Measurements from ENCODE around the gene MUSTN1.

The MUSTN1 gene

DNA sequence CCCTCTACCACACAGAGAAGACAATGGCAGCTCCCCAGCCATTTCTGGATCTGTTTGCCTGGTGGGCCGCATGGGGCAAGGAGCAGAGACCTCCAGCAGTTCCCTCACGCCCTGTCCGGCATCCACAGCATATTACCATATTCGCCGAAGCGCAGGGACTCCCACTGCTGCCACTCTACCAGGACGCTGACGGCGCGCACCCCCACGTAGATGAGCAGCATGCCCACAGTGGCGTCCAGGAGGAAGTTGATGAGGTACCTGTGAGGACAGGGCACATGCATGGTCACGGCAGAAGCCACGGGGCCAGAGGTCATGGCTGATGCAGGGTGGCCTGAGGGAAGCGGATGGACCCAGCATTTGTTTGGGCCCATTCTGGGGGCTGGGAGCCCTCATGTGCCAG lies 14.8 kb upstream of the MUSTN1 start:
- no peak for DNase-seq

DNA sequence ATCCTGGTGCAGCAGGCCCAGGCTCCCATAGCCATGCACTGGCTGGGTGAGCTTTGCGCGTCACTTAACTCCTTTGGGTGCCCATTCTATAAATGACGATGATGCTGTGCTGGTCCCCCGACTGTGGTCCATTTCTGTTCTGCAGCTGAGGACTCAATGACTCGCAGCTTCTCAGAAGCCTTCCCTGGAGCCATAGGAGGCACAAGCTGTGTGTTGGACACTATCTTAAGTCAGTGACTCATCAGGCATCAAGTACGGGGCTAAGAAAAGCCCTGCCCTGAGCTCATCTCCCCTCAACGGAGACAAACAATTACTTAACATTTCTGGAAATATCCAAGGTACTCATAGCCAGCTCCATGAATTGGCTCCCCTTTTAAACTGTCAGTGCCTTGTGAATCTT lies 13.8 kb upstream of the MUSTN1 start:
- DNase-seq = no peak

DNA sequence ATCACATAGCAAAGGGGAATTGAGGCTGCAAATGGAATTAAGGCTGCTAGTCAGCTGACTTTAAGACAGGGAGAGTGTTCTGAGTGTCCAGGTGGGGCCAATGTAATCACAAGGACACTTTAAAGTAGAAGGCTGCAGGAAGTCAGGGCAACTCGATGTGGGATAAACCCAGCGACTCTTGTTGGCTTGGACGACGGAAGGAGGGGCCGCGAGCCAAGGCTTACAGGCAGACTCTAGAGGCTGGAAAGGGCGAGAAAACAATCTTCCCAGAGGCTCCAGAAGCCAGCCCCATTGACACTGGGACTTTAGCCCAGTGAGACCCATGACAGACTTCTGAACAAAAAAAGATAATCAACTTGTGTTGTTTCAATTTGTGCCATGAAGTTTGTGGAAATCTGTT lies 12.9 kb upstream of the MUSTN1 start:
- no peak for DNase-seq

DNA sequence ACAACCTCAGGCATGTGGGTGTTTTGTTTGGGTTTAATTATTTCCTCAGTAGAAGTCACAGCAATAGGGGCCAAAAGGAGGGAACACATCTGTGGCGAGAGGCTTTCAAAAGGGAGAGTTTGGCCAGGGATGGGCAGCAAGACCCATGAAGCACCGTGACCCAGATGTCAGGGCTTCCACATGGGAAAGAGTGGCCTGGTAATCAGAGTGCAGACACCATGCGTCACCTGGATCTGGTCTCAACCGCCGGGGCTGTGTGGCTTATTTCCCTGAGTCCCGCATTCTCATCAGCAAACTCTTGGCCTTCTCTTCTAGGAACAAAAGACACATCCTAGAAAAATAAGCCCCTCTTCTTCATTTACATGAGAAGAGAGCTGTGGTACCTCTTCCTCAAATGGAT lies 12.4 kb upstream of the MUSTN1 start:
- no peak for DNase-seq

DNA sequence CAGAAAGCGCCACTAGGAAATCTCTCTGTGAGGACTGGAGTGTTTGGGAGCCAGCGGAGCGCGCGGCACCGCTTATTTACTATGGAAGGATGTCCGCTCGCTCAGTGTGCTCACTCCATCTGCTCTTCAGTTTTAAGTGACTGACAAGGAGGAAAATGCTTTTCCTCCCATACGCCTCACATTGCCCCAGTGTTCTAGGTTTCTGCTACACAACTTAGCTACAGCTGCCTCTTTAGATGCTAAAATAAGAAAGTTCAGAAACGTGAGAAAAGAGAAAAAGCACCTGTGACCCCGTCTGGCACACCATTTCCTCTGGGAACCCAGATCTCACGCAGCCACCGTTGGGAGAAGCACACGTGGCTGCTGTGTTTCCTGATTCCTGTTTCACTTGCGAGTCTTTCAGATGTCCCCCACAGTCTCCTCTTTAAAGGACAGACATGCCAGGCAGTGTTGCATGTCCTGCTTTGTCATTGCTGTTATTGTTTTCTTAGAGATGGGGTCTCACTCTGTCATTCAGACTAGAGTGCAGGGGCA lies 11.7 kb upstream of the MUSTN1 start:
- DNase-seq = no peak

DNA sequence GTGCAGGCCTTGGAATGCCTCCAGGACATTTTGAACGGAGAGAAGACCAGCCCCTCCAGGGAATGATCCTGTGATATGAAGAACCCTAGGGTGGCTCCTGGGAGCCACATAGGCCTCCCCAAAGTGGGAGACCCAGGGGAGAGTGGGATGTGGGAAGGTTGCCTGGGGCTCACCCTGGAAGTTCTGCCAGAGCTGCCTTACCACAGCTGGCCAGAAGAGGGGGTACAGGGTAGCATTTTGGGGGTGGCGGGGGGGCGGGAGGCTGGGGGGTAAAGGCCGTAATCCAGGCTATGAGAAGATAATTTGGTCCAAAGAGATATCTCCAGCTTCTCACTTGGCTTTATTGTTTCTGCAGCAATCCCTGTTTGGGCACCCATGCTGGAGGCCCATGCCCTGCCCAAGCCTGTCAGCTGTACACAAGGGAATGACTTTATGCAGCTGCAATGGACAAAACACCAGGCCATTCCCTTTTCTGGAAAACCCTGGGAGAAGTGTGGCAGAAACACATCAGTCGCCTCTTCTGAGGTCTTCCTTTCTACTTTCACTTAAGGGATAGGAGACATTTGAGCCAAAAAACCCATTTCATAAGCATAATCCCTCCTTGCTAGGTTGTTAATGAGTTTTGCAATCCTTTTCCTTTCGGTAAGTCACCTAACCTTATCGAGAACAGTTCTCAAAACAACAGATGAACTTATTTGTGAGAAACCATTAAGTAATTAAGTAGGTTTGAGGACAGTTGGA lies 11.0 kb upstream of the MUSTN1 start:
- DNase-seq = peak; percentile 56

DNA sequence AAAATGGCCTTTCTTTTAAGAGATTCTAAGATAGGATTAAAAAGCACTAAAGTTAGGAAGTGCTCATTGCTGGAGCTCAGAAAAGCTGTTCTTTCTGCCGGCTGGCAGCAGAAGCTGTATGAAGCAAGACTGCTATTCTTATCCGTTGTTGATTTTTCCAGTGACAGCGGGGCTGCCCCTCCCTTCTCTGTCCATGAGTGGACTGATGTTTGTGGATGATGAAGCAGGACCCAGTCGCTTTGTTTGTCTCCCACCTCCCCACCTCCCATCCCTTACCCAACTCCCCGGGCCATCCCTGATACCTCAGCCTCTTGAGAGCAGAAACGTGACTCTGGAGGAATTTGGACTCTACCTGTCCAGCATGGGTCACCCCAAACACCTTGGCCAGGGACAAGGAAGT lies 10.3 kb upstream of the MUSTN1 start:
- DNase-seq = no peak

DNA sequence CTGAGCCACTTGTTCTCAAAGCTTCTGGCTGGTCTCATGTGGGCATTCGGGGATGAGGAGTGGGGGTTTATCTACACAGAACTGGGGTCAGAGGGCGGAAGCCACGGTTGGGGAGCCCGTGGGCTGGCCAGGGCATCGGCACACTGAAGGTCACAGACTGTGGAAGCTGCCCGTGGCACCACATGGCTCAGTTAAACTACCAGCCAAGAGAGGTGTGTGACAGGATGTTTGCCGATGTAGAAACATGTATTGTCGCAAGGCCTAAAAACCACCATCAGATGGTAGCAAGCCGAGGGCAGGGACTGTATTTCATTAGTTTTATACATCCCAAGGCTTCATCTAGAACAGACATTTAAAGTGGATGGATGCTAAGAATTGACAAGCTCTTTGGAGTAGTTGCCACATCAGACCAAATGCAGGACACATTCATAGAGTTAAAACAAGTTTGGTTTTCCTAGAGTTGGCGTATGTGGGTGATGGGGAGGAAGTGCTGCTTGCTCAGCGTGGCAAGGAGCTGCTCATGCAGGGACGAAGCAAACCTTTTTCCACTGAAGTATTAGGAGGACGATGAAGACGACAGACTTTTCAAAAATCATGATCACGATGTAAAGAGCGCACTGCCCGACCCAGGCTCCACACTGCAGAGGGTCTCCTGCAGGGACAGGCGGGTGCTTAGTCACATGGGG lies 9.6 kb upstream of the MUSTN1 start:
- DNase-seq = no peak

DNA sequence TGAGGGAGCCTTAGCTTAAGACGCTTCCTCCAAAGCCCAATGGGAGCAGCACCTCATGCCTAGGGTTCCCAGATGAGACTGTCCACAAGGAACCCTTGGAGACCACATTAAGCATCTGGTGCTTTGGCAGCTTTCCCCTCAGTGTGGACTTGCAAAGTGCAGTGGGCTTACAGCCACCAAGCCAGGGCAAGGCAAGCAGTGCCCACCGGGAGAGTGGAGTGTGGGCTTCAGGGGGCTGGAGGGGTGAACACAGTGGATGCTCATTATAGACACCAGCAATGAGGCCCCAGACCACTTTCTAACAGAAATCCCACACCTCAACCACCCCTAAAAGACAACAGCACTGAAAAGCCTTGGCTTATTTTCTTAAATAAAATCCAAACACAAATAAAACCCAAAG lies 9.1 kb upstream of the MUSTN1 start:
- DNase-seq = no peak

DNA sequence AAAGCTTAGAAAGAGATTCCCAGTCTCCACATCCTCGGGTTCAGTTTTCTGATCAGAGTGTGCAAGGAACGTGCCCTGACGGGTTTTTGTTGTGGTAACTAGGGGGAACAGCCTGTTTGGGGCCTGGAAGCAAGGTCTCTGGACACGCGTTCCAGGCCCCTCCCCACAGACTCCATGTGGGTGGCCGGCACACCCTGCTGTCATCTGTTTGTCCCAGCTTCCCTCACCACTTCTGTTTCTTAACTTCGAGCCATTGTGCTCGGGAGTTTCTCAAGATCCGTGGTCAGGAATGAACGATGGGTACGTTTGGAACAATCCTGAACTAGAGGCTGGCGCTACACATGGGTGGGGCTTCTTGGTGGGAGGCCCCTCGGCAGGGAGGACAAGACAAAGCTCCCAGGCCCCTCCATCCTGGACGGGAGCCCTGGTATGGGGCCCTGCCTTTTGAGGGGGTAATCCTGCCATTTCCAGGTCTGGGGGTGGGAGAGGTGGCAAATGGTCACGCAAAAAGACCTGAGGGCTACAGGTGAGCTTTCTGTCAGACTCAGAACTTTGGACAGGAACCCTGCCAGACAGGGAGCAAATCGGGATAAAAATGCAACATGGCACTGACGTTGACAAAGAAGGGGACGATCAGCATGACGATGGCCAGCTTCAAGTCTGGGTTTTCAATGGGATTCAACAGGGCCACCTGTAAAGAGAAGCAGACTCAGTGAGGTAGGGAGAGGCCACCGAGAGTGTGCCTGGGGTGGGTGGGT lies 8.5 kb upstream of the MUSTN1 start:
- no peak for DNase-seq

DNA sequence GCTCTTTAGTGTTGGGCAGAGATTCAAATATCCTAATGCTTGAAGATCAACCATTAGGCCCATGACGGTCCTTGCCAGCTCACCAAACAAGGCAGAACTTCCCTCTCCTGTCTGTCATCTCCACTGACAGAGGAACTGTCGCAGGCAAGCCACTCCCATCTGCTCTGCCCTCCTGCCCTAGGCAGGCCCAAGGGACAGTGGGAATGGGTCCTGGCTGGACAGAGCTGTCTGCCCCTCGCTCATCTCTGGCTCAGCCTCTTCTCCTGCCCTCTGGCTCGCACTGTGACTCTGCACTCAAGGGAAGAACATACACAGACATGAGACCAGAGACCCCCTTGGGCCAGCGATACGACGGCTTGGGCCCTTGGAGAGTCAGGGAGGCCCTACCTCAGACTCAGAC lies 7.6 kb upstream of the MUSTN1 start:
- no peak for DNase-seq

DNA sequence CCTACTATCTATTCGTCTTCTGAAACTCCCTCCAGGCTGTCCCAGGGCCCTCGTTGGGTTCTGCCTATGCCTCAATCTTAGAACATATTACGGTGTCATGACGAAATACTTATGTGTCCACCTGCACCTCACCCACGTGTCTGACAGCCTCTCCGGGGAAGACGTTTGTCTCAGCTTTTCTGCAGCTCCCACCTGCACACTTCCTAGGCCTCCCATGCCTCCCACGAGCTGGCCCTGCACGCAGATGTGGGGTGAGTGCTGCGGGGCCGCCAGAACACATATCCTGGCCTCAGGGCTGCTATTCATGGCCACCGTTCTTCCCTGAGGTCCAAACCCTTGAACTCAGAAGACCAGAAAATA lies 7.1 kb upstream of the MUSTN1 start:
- no peak for DNase-seq

DNA sequence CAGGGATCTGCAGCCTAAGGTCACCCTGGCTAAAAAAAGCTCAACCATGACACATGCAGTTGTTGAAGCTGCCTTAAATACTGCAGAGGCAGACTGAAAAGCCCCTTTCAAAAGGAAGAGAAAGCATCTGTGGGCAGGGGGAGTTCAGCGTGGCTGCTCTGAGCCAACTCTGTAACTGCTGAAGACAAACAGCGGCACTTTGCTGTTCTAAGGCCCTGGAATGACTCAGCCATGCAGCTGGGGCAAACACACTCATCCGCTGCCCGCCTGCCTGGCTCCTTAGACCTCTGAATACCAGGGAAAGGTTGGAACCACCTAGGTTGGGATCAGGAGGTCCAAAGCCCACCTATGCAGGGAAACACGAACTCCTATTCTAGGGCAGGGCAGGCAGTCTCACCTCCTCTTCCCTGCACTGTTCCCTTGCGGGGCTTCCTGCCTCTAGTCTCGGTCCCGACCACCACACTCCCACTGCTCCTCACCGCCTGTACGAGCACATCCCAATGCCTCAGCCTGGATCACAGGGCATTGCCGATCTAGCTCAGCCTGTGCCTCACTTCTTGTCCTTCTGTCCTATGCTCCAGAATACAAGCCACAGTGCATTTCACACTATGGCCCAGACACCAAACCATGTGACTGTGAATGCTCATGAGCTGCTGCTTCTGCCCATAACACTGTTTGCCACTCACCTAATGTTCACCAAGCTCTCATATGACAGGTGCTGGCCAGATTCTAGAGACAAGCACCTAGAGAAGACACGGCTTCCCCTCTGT lies 6.6 kb upstream of the MUSTN1 start:
- no peak for DNase-seq

DNA sequence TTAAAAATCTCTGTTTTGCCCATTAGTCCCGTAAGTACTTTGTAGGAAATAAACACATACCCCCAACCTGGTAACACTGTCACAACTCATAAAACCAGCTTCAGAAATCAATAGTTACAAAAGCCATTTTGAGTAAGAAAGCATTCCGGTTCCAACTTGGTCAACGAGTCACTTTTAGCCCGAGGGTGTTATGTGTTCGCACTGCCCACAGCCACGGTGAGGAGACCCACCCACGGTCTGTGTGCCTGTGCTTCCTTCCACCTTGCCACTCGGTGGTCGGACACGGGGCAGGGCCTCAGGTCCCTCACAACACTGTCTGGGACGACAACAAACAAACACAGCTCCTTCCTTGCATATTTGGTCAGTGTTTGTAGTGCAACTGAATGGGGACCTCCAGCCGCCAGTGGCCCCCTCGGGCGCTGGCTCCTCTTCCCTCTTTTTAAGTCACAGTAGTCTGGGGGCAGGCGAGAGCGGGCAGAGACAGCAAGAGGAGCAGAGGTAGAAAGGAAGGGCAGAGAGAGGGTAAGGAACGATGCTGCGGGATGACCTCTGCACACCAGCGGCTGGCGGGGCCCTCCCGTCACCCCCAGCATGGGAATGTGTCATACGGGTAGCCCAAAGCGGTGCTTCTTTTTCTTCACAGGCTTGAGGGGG lies 5.2 kb upstream of the MUSTN1 start:
- no peak for DNase-seq

DNA sequence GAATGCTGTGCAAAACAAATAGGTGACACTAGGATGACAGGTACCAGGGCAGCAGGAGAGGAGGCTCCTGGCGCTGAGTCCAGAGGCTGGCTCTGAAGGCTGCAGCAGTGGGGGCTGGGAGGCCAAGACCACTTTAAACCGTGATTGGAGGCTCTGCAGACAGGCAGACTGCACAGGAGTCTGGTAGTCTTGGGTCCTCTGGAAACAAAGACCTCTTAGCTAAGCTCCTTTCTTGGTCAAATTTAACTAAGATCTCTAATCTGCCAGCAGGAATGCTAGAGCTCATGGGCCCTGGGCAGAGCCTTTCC lies 4.4 kb upstream of the MUSTN1 start:
- no peak for DNase-seq

DNA sequence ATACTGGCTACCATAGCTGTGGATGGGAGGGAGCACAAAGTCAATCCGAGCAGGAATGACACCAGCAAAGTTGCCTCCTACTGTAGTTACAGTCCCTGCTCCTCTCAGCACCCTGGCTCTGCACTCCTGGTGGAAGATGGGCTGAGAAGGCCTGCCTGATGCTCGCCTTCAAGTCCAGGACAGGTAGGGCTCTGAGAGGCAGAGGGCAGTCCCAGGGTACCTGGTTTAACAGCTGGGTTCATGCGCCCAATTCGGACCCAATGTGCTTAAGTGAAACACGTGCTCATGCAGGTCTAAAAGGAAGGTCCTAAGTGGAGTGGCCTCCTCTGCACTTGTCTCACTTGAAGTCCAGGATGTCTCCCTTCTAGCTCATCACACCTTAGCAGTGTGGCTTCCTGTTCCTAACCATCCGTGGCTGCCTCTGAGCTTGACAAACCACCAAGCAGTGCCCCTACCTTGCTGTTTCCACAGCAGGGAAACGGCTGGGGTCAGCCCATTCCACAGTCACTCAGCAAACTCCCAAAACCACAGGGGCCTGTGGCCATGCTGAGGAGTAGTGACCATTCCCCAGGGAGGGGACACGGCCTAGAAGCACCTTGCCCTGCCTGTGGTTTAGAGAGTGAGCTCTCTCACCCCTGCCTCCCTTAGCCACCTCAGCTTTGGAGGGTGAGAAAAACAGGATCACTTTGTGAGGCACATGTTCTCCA lies 3.9 kb upstream of the MUSTN1 start:
- DNase-seq = no peak

DNA sequence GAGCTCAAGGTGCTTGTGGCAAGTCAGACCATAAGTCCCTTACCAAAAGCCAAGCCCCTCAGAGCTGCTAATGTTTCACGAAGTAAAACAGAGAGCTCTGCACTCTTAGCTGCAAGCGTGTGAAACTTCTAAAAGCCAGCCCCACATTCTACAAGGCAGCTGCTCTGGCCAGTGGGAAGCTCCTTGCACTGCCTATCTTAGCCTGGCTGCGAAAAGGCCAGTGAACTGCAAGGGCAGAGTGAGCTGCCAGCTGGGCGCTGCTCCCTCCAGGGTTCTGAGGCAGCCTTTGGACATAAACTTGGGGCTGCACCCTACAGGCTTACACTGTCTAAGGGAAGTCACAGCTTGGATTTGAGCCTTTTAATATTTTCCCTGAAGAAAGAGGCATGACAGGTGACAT lies 2.2 kb upstream of the MUSTN1 start:
- DNase-seq = no peak

DNA sequence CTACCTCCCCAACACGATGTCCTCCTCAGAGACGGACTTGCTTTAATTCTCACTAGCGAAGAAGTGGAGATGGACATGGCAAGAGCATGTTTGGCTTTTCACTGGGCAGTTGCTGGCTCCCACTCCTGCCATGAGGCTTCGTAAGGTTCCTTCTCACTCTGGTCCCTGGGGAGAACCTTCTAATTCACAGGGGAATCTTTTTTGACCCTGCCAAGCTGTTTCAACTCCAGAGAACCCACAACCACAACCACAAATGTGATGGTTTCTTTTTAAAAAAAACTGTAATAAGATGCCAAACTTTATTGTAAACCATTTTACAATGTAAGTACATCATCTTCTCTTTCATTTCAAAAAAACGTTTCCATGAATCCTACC lies 1.6 kb upstream of the MUSTN1 start:
- no peak for DNase-seq

DNA sequence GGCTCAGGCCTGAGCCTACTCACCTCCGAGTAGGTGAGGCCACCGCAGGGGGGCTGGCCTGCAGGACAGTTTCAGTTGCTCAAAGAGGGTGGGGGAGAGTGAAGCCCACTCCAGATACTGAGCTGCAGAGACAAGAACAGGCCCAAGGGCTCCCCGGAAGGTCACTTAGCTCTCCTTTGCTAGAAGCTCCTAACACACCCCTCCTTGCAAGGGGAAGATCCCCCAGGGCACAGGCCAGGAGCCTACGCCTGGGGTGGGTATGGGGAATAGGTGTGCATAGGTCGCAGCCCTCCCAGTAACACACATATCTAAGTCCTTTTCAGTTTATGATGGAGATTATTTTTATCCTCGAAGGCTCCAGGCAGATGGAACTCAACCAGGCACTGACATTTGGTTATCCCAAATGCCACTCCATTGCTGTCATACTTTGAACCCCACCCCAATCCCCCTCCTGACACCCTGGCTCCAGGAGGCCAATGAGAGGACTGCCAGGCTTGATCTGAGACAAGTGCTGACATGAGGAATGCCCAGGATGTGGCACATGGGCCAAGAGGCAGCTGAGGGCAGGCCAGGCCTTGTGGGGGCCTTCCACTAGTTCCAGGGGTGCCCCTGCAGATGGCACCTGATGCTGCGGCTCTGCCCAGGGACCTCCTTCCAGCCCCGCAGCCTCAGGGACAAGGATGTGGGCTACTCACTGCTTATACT lies 1.1 kb upstream of the MUSTN1 start:
- DNase-seq = no peak

DNA sequence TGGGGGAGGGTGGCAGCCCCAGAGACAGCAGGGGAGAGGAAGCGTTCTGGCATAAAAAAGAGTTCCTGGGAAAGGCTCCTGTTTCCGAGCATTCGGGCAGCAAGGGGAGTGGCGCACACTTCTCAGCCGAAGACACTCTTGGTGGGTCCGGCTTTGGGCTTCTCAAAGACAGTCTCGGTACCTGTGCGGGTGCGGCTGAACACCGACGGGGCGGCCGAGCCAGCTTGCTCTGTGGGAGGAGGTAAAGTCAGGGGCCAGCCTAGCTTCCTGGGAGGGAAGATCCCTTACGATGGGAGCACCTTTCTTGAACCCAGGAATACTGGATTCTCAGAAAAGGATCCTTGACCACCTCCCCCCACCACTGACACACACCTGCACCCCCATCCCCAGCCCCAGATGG lies 1.6 kb downstream of the MUSTN1 start:
- no peak for DNase-seq

DNA sequence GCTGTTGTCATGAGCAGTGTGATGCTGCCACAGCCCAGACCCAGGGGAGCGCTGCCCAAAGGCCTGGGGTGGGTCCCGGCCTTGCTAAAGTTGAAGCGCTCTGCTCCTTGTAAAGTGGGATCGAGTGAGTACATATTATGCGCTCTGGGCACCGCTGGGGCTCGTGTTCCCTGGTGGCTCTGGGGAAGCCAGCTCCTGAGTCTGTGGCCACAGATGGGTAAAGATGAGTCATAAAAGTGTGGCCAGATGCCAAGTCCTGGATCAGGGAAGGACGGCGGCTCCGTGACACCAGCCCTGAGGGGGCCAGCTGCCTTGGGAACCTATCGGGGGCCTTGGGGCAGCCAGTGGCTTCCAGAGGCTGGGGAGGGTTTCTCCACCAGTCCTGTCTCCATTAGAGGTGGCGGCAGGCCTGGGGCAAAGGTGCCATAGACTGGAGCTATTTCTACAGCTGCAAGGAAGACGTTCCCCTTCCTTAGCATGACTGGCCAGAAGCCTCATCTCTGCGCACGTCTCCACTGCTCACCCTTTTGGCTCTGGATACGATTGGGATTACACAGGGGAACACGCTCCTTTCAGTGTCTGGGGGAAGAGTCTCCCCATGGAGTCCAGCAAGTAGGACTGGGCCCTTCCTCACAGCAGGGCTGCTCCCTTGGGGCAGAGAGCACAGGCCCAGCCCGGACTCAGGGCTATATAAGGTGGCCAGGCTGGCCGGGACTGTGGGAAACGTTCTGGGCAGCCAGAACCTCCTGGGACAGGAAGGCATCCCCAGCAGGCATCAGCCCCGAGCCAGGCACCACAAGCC lies 3.1 kb downstream of the MUSTN1 start:
- DNase-seq = no peak
